NCI-H82 treated with DMSO at 0.1 percent for 48 hours (cell line): ENCODE data around the gene WNT3A.

Experiments used
- DNase-seq: peaks from one replicate; lab custom pipeline; 2025; ENCODE audit not compliant: unreplicated experiment; lab: John Stamatoyannopoulos, UW

Gene WNT3A

GRCh38 chr1:228082918-228083870, 76.4 kb downstream of the WNT3A start:
- no peak for DNase-seq

GRCh38 chr1:228083871-228084278, 77.1 kb downstream of the WNT3A start:
- no peak for DNase-seq

GRCh38 chr1:228084325-228084724, 77.5 kb downstream of the WNT3A start:
- no peak for DNase-seq

DNA sequence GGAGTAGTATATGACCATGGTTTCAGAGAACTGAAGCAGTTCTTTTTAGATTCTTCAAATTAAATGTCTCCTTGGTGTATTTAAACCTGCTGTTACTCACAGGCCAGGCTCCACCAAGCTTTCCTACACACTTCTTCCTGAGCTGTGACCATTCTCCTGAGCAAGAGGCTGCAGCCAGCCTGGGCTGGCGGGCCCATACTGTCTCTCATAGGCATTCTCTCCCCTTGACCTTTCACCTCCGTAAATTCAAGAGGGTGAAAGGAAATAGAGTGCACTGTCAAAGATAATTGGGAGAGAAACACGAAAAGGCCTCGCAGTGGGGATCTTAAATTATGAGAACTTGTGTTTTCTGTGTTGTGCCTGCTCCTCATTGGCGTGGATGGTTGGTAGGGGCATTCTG, 78.0 kb downstream of the WNT3A start:
- DNase-seq: no peak

GRCh38 chr1:228085287-228085951, 78.6 kb downstream of the WNT3A start:
- DNase-seq: no peak

DNA sequence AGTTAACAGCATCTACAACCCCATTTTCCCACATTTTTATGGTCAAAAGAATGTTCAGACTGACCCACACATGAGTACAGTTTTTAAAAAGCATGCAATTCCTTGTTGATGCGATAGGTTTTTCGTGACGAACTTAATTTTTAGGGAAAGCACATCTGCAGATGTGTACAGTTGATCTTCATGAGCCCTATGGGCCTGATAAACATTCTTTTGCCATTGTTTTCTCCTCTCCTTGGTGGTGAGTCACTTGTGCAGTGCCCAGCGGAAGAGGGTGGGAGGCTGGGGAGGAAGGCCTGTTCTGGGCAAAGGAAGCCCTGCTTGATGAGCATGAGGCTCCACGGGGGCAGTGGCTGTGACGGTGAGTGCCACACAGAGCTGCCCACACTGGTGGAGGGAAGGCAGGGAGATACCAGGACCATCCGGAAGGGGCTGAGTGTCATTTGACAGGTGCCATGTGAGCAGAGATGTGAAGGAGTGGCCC, 81.0 kb downstream of the WNT3A start:
- no peak for DNase-seq

DNA sequence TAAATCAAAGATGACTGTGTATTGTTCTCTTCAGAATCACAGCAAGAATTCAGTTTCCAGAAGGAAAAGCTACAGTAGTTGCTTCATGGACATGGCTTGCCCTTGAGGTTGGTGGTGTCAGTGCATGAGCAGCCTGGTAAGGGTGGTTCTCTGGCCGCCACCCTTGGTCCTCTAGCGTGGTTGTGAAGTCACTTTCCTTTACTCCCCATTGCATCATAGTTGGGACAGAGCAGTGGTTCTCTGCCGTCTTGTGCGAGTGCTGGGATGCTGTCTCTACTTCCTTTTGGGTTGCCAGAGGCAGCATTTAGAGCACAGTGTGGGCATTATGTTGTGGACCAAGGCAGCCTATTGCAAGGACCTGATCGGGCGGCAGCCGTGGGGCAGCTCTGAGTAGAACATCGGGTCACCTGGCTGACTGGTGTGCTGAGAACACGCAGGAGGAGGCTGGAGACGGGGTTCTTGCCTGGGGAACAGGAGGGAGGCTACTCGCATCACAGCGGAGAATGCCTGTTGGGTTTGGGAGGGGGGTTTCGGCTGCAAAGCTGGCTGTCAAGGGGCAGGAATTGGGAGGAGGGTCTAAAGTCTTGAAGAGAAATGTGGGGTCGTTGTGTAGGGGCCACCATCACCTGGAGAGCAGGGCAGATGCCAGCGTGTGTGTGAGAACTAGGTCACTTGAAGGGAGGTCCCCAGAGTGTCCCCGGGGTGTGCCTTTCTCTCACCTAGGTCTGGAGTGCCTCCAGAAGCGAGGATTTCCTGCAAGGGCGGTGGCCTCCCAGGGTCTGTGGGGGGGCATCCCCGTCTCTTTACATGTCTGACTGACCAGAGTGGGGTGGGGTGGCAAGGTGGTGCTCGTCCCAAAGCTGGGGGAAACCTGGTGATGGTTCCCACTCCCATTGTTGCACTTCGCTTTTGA, 82.0 kb downstream of the WNT3A start:
- DNase-seq: no peak

GRCh38 chr1:228089519-228090380, 83.0 kb downstream of the WNT3A start:
- no peak for DNase-seq

DNA sequence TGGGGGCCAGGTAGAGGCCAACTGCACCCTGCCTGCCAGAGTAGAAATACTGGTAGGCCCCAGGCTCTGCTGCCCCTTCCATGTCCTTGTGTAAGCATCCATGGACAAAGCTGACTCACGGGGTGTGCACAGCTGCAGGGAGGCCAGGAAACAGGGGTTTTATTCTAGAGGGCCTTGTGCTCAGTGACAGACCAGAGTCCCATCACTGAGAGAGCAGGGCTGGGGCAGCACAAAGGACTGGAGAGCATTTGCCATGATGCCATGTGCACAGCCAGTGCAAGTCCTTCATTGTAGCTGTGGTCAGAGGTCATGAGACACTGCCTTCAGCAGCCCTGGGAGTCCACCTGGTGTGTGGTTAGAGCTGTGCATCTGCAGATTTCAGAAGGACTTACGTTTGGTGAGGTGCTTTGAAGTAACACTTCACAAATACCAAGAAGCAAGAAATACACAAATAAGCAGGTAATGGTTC, 83.8 kb downstream of the WNT3A start:
- DNase-seq: no peak

DNA sequence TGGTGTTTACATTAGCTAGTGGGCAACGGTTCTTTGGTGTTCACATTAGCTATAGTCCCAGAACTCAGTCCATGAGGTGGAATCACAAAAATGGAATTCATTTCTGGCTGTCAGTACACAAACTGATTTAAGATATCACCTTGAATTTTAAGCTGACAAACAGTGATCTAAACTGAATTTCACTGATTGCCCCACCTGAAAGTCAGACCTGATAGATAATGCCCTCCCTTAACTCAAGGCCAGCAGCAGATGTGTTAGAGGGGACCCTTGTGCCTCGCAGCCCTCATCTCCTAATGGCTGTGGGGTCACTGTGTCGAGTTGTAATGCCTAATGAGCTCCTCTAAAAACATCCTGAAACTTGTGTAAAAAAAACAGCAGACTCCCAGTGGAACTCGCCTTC, 84.3 kb downstream of the WNT3A start:
- no peak for DNase-seq

DNA sequence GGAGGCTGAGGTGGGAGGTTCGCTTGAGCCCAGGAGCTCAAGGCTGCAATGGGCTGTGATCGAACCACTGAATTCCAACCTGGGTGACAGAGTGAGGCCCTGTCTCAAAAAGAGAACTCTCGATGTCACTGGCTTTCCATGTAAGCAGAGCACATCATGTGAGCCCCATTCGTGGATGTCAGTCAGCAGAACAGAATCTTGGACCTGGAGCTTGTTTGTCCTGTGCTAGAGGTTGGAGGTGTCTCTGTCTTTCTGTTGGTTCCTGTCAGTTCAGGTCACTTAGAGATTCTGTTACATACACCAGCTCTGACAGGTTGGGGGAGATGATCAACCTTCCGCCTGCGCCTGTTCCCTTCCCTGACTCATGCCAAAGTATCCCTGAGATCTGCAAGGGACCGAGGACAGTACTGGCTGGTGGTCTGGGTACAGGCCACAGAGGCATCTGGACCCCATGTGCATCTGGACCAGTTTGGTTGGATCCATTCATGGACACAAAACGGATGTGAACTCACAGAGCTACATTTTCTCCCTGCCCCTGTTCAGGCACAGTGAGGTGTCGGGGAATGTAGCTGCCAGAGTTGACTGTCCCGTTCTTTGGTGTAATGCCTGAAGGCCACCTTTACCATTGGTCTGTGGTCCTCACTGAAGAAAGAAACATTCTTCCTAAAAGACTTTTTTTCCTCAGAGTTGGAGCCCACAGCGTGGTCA, 85.7 kb downstream of the WNT3A start:
- DNase-seq: no peak

DNA sequence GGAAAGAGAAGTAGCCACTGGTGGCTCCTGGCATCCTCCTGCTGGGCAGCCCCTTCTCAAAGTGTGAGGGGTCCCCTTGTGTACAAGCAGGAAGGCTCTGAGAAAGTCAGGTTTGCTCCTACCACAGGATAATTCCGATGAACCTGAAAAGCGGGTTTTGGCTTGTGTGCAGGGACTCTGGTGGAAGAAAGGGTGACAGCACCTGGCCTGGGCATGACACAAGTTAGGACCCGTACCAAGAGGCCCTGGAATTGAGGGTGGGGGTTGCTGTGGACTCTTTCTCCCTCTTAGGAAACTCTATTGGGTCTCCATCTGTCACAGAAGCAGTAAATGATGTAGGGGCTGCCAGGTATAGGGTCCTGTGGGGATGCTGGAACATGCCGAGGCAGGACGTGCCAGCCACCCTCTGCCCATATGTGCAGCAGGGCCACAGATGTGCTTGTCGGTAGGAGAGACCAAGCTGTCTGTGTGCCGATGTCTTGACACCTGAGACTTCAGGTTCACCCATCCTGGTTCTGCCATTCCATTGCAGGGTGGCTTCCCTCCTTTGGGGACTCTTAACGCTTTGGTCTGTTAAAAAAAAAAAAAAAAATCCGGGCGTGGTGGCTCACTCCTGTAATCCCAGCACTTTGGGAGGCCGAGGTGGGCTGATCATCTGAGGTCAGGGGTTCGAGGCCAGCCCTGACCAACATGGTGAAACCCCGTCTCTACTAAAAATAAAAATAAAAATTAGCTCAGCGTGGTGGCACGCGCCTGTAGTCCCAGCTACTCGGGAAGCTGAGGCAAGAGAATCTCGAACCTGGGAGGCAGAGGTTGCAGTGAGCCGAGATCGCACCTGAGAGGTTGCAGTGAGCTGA, 86.5 kb downstream of the WNT3A start:
- DNase-seq: no peak

DNA sequence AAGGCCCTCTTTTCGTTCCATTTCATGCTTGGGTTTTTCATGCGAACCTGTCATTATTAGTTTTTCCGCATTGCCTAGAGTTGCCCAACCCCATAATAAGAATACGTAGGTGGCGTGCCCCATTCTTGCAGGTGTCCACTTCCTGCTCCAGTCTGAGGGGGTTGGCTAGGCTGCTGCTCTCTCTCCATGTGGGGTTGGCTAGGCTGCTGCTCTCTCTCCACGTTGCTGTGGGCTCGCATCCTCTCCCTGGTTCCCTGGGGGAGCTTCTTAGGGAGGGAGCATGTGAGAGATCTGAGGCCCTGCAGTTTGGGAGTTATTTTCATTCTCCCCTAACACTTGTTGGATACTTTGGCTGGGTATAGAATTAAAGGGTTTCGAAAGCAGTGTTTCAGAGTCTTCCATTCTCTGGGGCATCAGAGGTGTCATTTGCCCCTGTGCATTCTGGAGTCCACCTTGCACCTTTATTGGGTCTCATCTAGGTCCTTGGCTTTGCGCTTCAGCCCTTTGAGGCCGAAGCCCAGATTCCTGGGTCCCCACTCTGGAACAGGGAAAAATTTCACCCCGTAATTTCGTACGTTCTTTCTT, 87.7 kb downstream of the WNT3A start:
- no peak for DNase-seq

GRCh38 chr1:228095161-228095560, 88.4 kb downstream of the WNT3A start:
- DNase-seq: no peak

GRCh38 chr1:228095938-228096337, 89.1 kb downstream of the WNT3A start:
- DNase-seq: no peak

- DNase-seq: no peak
These were observed 89.9 kb downstream of the WNT3A start for GRCh38 chr1:228096416-228097332.
